AG04450 (cell line): ENCODE data around the gene NEGR1. TPM values are rescaled to one million over a fixed set of nuclear protein-coding genes. Genes with fewer than 3 reads are reported as not detected.

ENCODE experiments used
- CTCF ChIA-PET: fragments of 300-600, 350-600 bp; formaldehyde crosslinking; extraction: SDS; loops from one replicate; lab custom pipeline; 2022; ENCODE audit warnings: antibody characterized with exemption, inconsistent platforms; lab: Charles Lee
- POLR2A ChIA-PET: fragments of 350-600 bp; formaldehyde crosslinking; extraction: SDS; loops from one replicate; lab custom pipeline; 2021; ENCODE audit warnings: antibody characterized with exemption, inconsistent platforms; lab: Yijun Ruan, JAX
- DNase-seq: peaks from one replicate; pipeline ENCODE4 v3.0.0-alpha.2; 2011; ENCODE audit warnings: low read depth, low spot score
- H3K27ac ChIP-seq: one replicate; pipeline ENCODE4 v1.5.1; 2012; ENCODE audit warnings: low read depth, low read length, control low read depth
- H3K27me3 ChIP-seq: one replicate; pipeline ENCODE4 v1.6.0; 2012; ENCODE audit warnings: low read length; ENCODE audit not compliant: control insufficient read depth, insufficient read depth
- H3K4me3 ChIP-seq: 2 replicates; pipeline ENCODE4 v1.5.1; 2011; ENCODE audit warnings: mild to moderate bottlenecking, low read depth, low read length, control low read depth
- H3K9me3 ChIP-seq: 2 replicates; pipeline ENCODE4 v1.5.1; 2012; ENCODE audit warnings: low read length; ENCODE audit not compliant: control insufficient read depth, insufficient read depth
- polyA plus RNA-seq: library from polyadenylated mRNA; depleted of rRNA; stranded (reverse); fragments of >200 nt; gene quantifications from 2 replicates; pipeline ENCODE4 v1.2.3, GENCODE V29; 2011
- TF ChIP-seq, protein P1 (sequence below): IDR thresholded peaks from 2 replicates; pipeline ENCODE4 v1.5.1; 2011; ENCODE audit warnings: low read depth, low read length, control low read depth, inconsistent platforms

The NEGR1 gene
- polyA plus RNA-seq, 1 experiment, result 11.3 TPM

DNA sequence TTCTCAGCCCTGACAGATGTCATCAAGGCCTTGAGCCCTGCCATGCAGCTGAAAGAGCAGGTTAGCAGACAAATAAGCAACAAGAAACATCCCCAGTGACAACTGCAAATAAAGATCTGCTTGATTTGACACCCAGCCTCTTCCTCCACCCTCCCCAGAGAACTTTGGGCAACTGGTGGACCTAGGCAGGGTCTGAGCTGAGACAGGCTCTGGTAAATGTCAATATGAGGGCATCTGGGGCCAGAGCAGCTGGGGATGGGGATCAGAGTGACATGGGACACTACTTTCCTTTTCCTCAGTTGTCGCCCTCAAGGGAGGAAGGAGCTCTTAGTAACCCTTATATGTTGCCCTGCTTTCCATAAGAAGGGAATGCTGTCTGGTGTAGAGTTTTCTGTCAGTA, 544.1 kb downstream of the NEGR1 start:
- Histone ChIP-seq H3K9me3 (no peaks in the 10 kb centered on the region), H3K27me3 (no peaks in the 10 kb centered on the region), H3K4me3 (no peak overlapping the region), H3K27ac (no peak overlapping the region)
- ChIA-PET CTCF (no interaction called here), POLR2A (no interaction called here)
- no peak for DNase-seq
- TF ChIP-seq, protein P1, sequence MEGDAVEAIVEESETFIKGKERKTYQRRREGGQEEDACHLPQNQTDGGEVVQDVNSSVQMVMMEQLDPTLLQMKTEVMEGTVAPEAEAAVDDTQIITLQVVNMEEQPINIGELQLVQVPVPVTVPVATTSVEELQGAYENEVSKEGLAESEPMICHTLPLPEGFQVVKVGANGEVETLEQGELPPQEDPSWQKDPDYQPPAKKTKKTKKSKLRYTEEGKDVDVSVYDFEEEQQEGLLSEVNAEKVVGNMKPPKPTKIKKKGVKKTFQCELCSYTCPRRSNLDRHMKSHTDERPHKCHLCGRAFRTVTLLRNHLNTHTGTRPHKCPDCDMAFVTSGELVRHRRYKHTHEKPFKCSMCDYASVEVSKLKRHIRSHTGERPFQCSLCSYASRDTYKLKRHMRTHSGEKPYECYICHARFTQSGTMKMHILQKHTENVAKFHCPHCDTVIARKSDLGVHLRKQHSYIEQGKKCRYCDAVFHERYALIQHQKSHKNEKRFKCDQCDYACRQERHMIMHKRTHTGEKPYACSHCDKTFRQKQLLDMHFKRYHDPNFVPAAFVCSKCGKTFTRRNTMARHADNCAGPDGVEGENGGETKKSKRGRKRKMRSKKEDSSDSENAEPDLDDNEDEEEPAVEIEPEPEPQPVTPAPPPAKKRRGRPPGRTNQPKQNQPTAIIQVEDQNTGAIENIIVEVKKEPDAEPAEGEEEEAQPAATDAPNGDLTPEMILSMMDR, result no peak

DNA sequence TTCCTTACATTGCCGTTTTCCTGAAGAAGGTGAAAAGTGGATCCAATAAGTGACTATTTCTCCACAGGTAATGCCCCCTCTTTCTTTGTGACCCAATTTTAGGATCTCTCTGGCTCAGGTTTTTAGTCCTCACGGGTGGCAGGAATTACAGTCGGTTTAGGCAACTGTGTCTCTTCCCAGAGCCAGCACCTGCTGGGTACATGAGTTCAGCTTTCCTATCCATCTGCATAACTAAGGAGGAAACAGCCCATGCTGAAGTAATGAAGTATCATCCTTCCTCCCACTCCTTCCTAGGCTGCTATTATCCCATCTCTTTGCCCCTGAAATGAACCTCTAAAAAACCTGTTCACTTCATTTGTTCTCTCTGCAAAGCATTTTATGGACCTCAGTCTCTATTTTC, 544.6 kb downstream of the NEGR1 start:
- no peak for DNase-seq
- POLR2A ChIA-PET, result no interaction called here
- Histone ChIP-seq H3K9me3 (no peaks in the 10 kb centered on the region), H3K27me3 (no peaks in the 10 kb centered on the region), H3K4me3 (no peak overlapping the region), H3K27ac (no peak overlapping the region)
- CTCF ChIA-PET, result no interaction called here
- TF ChIP-seq, protein P1, result no peak

DNA sequence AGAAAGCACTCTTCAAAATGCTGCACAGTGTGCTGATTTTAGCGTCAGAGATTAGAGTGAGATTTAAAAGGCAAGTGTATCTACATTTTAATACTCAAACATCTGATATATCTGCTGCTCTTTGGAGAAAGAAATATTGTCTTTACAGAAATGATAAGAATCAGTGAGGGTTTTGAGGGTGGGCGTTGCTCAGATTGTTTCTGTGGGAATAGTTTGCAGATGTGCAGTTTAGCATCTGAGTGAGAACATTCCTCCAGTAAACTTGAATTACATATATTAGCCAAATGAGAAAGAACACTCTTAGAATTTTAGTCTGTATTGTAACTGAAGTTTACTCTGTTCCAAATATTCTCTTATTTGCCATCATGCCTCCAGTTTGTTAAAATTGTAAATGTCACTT, 549.2 kb downstream of the NEGR1 start:
- CTCF ChIA-PET, result no interaction called here
- no peak for DNase-seq
- H3K9me3 ChIP-seq, result no peaks in the 10 kb centered on the region
- TF ChIP-seq, protein P1, result no peak
- H3K27ac ChIP-seq, result no peak overlapping the region
- no peaks in the 10 kb centered on the region for H3K27me3 ChIP-seq
- H3K4me3 ChIP-seq, result no peak overlapping the region
- POLR2A ChIA-PET, result no interaction called here

DNA sequence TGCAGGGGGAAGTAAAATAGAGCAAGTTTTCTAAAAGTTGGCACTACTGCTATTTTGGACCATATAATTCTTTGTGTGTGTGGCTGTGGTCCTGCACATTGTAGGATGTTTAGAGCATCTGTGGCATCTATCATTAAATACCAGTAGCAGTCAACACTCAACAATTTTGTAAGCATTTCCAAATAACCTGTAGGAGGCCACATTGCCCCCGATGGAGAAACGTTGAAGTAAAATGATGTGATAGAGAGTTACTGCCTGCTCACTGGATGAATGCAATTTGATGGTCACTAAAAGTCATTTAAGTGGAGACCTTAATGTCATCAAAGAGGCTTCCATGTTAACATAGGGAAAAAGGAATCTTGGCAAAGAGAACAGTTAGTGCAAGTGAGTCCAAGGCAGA, 560.8 kb downstream of the NEGR1 start:
- Histone ChIP-seq H3K27ac (no peak overlapping the region), H3K9me3 (no peaks in the 10 kb centered on the region), H3K27me3 (no peaks in the 10 kb centered on the region), H3K4me3 (no peak overlapping the region)
- DNase-seq, result no peak
- TF ChIP-seq, protein P1, result no peak
- CTCF ChIA-PET, result interaction anchor here (0.6 to 1.0 kb wide), 3 partner anchors 77 to 316 kb away, joined by 3 to 9 read pairs (median 3); no protein-coding TSS in a partner anchor
- POLR2A ChIA-PET, result no interaction called here

DNA sequence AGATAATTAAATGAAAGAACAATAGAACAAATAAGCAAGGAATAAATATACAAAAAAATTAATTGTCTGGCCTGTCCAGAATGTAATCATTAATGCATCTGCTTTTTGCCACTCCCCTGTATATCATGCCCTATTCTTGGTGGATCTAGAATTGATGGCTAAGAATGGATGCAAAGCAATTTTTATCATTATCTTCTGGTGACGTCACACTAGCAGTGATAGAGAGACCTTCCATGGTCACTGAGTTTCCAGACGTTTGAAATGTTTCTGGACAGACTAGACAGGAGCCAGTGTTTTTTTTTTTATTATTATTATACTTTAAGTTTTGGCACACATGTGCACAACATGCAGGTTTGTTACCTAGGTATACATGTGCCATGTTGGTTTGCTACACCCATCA, 563.0 kb downstream of the NEGR1 start:
- Histone ChIP-seq H3K4me3 (no peak overlapping the region), H3K27me3 (no peaks in the 10 kb centered on the region), H3K27ac (no peak overlapping the region), H3K9me3 (peaks cover 2% of the 10 kb centered on the region; the same call in 1 of the 2 replicates)
- no peak for DNase-seq
- POLR2A ChIA-PET, result no interaction called here
- CTCF ChIA-PET, result no interaction called here
- TF ChIP-seq, protein P1, result no peak
